Gastroesophageal sphincter (tissue), 3 donors: ENCODE results near the gene OR2F2.

Experiments
- CTCF ChIP-seq, 4 experiments: fragments of 200-600 bp in 2 of 4; fragments of 450-650 bp in 2 of 4; sonication (generic) in 1 of 4; IDR thresholded peaks; one replicate each; pipeline ENCODE4 v1.5.1; 2017 to 2019; ENCODE audit warnings: antibody characterized with exemption in 4 of 4, mild to moderate bottlenecking in 2 of 4, moderate library complexity in 2 of 4
- POLR2AphosphoS5 ChIP-seq: sonication (generic); formaldehyde crosslinking; IDR thresholded peaks from one replicate; pipeline ENCODE4 v1.6.1; 2017; ENCODE audit warnings: antibody characterized with exemption

- TF ChIP-seq CTCF (IDR thresholded peaks at IDR 0.05) (no peak), POLR2AphosphoS5 (no peak)
These were observed 49.1 kb upstream of the OR2F2 start for GRCh38 chr7:143885951-143886350.
